ENCODE measurements around the gene HEATR5A. TPM values are rescaled to one million over a fixed set of nuclear protein-coding genes. Genes with fewer than 3 reads are reported as not detected.

HEATR5A gene
- polyA plus RNA-seq, 2 of the 4 experiments (the other 2 are of a cell fraction) = 29.5 to 49.5 TPM

- FAIRE-seq = no peak
- no peak for ATAC-seq
- no peak for DNase-seq (ENCODE audit: low read depth in 1 of 2, low spot score in 1 of 2)
- H3K4me1 ChIP-seq = no peaks in the 10 kb centered on the region
- POLR2A ChIA-PET = no interaction called here
- H3K4me3 ChIP-seq = no peak overlapping the region
- H3K27ac ChIP-seq = no peak overlapping the region
- H3K9me3 ChIP-seq = no peaks in the 10 kb centered on the region
- no peak for TF ChIP-seq HMGXB4 (CRISPR knock-in tag; IDR thresholded peaks at IDR 0.05; ENCODE audit: borderline replicate concordance)
- TF ChIP-seq HES2 (IDR thresholded peaks at IDR 0.05) = no peak
- no peak for TF ChIP-seq HDAC2 (IDR thresholded peaks at IDR 0.05)
- TF ChIP-seq REST (IDR thresholded peaks at IDR 0.05) = no peak
- TF ChIP-seq HOXA7 (CRISPR knock-in tag; IDR thresholded peaks at IDR 0.05) = no peak
- TF ChIP-seq SREBF2 (IDR thresholded peaks at IDR 0.05) = no peak
- TF ChIP-seq MYC (IDR thresholded peaks at IDR 0.05; ENCODE audit: borderline replicate concordance, low read length) = no peak
- TF ChIP-seq HOXB5 (CRISPR knock-in tag; IDR thresholded peaks at IDR 0.05) = no peak
- TF ChIP-seq ESRRA (IDR thresholded peaks at IDR 0.05; ENCODE audit: borderline replicate concordance, low read length) = no peak
- TF ChIP-seq PBX3 (IDR thresholded peaks at IDR 0.05) = no peak
- no peak for TF ChIP-seq CEBPB (IDR thresholded peaks at IDR 0.05)
- TF ChIP-seq RARB (CRISPR knock-in tag; IDR thresholded peaks at IDR 0.05) = no peak
- H3K4me2 ChIP-seq = no peak overlapping the region
- CTCF ChIA-PET = interaction anchor here (0.5 to 1.0 kb wide), 2 partner anchors 28 to 117 kb away, joined by 3 read pairs; no protein-coding TSS in a partner anchor
Observed at GRCh38 chr14:31291210-31291609, 129.1 kb downstream of the HEATR5A start.

- no peaks in the 10 kb centered on the region for H3K4me1 ChIP-seq
- TF ChIP-seq PBX3 (IDR thresholded peaks at IDR 0.05) (no peak), NR3C1 (IDR thresholded peaks at IDR 0.05) (no peak), JUNB (IDR thresholded peaks at IDR 0.05) (no peak), RAD21 (conservative IDR thresholded peaks at IDR 0.05 in 1 of 2, IDR thresholded peaks at IDR 0.05 in 1 of 2) (no peak), RARB (CRISPR knock-in tag; IDR thresholded peaks at IDR 0.05) (no peak), EHF (CRISPR knock-in tag; IDR thresholded peaks at IDR 0.05) (no peak), MAX (IDR thresholded peaks at IDR 0.05) (no peak), FOXS1 (CRISPR knock-in tag; IDR thresholded peaks at IDR 0.05) (no peak), CHD2 (IDR thresholded peaks at IDR 0.05; ENCODE audit: low read length, partially characterized antibody) (no peak), HOXB5 (CRISPR knock-in tag; IDR thresholded peaks at IDR 0.05) (no peak)
- no peak overlapping the region for H3K27ac ChIP-seq
- FAIRE-seq (no peak), DNase-seq (ENCODE audit: low read depth in 1 of 2, low spot score in 1 of 2) (no peak), ATAC-seq (no peak; a peak in 1 of 6 replicates)
- ChIA-PET CTCF (interaction anchor here (0.9 to 2.5 kb wide), 9 partner anchors 12 to 79 kb away, joined by 3 to 7 read pairs (median 4); partner anchors contain the start of gene HECTD1), POLR2A (interaction anchor here (0.8 kb wide), 1 partner anchor 80 kb away, joined by 4 read pairs; the partner anchor contains the start of gene HECTD1)
- no peaks in the 10 kb centered on the region for H3K9me3 ChIP-seq
- no peak overlapping the region for H3K4me2 ChIP-seq
- 59% methylated on average over 4 of the region's 4 CpGs for WGBS (ENCODE audit: missing lambda C conversion rate)
- H3K4me3 ChIP-seq = no peak overlapping the region
Observed at GRCh38 chr14:31287294-31287972, 132.9 kb downstream of the HEATR5A start.
